Testis (tissue), 2 donors: ENCODE data around the gene KIFAP3.

Source experiments
- POLR2A ChIP-seq: fragments of 450-650 bp; IDR thresholded peaks from one replicate; pipeline ENCODE4 v1.6.1; 2017; ENCODE audit warnings: antibody characterized with exemption, mild to moderate bottlenecking, moderate library complexity
- TF ChIP-seq, protein P1 (sequence below), 3 experiments: fragments of 450-650 bp in 2 of 3; fragments of 200-600 bp in 1 of 3; sonication (generic) in 1 of 3; IDR thresholded peaks; one replicate each; pipeline ENCODE4 v1.5.1; 2016 to 2019; ENCODE audit warnings: antibody characterized with exemption in 3 of 3, mild to moderate bottlenecking in 2 of 3, moderate library complexity in 1 of 3

DNA sequence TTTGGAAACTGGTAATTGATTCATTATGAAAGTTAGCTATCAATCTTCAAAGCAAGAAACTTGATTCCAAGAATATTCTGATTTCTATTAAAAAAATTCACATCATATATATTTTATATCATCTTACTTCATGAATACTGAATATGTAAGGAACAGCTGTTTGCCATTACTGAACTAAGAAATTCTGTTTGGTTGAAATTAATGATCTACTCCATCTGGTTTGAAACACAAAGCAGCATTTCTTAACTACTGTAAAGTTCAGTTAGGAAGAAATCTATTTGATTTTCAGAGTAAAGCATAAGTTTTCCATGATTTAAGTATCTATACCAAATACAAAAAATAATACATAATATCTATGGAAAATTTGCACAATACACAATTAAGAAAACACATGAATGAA, 114.8 kb downstream of the KIFAP3 start:
- TF ChIP-seq, protein P1, sequence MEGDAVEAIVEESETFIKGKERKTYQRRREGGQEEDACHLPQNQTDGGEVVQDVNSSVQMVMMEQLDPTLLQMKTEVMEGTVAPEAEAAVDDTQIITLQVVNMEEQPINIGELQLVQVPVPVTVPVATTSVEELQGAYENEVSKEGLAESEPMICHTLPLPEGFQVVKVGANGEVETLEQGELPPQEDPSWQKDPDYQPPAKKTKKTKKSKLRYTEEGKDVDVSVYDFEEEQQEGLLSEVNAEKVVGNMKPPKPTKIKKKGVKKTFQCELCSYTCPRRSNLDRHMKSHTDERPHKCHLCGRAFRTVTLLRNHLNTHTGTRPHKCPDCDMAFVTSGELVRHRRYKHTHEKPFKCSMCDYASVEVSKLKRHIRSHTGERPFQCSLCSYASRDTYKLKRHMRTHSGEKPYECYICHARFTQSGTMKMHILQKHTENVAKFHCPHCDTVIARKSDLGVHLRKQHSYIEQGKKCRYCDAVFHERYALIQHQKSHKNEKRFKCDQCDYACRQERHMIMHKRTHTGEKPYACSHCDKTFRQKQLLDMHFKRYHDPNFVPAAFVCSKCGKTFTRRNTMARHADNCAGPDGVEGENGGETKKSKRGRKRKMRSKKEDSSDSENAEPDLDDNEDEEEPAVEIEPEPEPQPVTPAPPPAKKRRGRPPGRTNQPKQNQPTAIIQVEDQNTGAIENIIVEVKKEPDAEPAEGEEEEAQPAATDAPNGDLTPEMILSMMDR (IDR thresholded peaks at IDR 0.05): no peak
- no peak for TF ChIP-seq POLR2A
